RWPE1 (cell line): ENCODE results near the gene HMCN2.

ENCODE experiments used
- CTCF ChIA-PET: fragments of 350-600 bp; sonication (Branson Sonifier 250); formaldehyde crosslinking; extraction: SDS; loops from one replicate; lab custom pipeline; 2021; lab: Yijun Ruan, JAX
- POLR2A ChIA-PET: fragments of 400-600 bp; formaldehyde crosslinking; extraction: SDS; loops from one replicate; lab custom pipeline; 2020; ENCODE audit warnings: antibody characterized with exemption; ENCODE audit not compliant: low non-redundant PET; lab: Yijun Ruan, JAX
- DNase-seq: peaks from one replicate; pipeline ENCODE4 v3.0.0; 2012; ENCODE audit warnings: low spot score
- H3K27ac ChIP-seq: fragments of 450-650 bp; 2 replicates; pipeline ENCODE4 v1.5.1; 2017
- TF ChIP-seq, protein P1 (sequence below): fragments of 450-650 bp; conservative IDR thresholded peaks from 2 replicates; pipeline ENCODE4 v1.5.1; 2017; ENCODE audit warnings: low read depth, mild to moderate bottlenecking

The HMCN2 gene

DNA sequence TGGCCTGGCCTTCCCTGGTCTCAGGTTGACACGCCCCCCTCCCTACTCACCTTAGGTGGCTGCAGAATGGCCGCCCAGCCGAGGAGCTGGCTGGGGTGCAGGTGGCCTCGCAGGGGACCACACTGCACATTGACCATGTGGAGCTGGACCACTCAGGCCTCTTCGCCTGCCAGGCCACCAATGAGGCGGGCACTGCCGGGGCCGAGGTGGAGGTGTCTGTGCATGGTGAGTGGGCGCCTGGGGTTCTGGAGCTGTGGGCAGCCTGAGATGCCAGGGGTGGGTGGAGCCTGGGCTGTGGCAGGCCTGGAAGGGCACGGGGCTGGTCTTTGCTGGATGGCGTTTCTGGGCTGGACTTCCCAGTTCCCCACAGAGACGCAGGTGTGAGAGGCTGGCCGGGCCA is 90.5 kb downstream of the HMCN2 start:
- no peak overlapping the region for H3K27ac ChIP-seq
- DNase-seq, result no peak
- POLR2A ChIA-PET, result no interaction called here
- TF ChIP-seq, protein P1, sequence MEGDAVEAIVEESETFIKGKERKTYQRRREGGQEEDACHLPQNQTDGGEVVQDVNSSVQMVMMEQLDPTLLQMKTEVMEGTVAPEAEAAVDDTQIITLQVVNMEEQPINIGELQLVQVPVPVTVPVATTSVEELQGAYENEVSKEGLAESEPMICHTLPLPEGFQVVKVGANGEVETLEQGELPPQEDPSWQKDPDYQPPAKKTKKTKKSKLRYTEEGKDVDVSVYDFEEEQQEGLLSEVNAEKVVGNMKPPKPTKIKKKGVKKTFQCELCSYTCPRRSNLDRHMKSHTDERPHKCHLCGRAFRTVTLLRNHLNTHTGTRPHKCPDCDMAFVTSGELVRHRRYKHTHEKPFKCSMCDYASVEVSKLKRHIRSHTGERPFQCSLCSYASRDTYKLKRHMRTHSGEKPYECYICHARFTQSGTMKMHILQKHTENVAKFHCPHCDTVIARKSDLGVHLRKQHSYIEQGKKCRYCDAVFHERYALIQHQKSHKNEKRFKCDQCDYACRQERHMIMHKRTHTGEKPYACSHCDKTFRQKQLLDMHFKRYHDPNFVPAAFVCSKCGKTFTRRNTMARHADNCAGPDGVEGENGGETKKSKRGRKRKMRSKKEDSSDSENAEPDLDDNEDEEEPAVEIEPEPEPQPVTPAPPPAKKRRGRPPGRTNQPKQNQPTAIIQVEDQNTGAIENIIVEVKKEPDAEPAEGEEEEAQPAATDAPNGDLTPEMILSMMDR, result no peak
- CTCF ChIA-PET, result interaction anchor here (0.6 kb wide), 1 partner anchor 112 kb away, joined by 3 read pairs; no protein-coding TSS in a partner anchor

DNA sequence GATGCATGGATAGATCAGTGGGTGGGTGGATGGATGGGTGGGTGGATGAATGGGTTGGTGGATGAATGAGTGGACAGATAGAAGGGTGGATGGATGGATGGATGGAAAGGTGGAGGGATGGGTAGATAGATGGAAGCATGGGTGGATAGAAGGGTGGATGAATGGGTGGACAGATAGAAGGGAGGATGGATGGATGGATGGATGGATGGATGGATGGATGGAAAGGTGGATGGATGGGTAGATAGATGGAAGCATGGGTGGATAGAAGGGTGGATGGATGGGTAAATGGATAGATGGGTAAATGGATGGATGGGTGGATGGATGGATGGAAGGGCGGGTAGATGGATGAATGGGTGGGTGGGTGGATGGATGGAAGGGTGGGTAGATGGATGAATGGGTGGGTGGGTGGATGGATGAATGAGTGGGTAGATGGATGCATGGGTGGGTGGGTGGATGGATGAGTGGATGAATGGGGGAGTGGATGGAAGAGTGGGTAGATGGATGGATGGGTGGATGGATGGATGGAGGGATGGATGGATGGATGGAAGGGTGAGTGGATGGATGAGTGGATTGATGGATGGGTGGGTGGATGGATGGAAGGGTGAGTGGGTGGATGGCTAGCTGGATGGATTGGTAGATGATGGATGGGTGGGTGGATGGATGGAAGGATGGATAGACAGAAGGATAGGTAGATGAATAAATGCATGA is 91.5 kb downstream of the HMCN2 start:
- POLR2A ChIA-PET, result no interaction called here
- CTCF ChIA-PET, result no interaction called here
- TF ChIP-seq, protein P1, result no peak
- no peak overlapping the region for H3K27ac ChIP-seq
- no peak for DNase-seq

DNA sequence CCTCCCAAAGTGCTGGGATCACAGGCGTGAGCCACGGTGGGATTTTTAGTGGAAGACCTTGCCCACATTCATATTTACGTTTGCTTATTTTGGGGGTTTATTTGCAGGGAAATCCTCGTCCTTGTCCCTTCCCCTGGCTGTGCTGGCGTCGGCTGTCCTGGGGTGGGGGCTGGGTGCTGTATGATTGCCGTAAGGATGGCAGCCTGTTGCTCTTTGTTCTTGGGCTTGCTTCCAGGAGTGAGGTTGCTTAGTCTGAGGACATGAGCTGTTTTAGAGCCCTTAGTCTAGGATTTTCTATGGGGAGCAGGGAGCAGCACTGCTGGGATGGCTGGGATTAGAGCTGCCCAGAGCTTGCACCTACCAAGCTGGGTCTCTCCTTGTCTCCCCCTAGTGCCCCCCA is 93.4 kb downstream of the HMCN2 start:
- CTCF ChIA-PET, result no interaction called here
- H3K27ac ChIP-seq, result no peak overlapping the region
- TF ChIP-seq, protein P1, result no peak
- POLR2A ChIA-PET, result no interaction called here
- DNase-seq, result no peak

DNA sequence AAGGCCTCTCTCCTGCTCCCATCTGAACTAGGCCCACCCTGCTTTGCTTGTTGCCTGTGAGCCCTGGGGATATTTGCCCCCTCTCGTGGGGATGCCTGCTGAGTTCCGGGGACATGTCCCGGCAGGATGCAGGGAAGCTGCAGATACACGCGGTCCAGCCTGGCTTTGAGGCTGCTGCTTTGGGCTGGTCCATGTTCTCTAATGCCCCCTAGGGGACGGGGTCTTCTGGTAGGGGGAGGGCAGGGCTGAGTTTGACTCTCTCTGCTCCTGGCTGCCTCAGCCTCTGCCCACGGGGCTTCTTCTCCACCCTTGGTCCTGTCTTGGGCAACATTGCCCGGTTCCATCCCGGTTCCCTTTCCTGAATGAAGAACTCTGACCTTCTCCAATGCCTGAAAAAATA is 94.3 kb downstream of the HMCN2 start:
- H3K27ac ChIP-seq, result no peak overlapping the region
- ChIA-PET CTCF (interaction anchor here (0.6 kb wide), 1 partner anchor 44 kb away, joined by 3 read pairs; no protein-coding TSS in a partner anchor), POLR2A (interaction anchor here (0.5 to 0.7 kb wide), 2 partner anchors 8 to 46 kb away, joined by 3 to 5 read pairs; no protein-coding TSS in a partner anchor)
- DNase-seq, result no peak
- TF ChIP-seq, protein P1, result no peak

DNA sequence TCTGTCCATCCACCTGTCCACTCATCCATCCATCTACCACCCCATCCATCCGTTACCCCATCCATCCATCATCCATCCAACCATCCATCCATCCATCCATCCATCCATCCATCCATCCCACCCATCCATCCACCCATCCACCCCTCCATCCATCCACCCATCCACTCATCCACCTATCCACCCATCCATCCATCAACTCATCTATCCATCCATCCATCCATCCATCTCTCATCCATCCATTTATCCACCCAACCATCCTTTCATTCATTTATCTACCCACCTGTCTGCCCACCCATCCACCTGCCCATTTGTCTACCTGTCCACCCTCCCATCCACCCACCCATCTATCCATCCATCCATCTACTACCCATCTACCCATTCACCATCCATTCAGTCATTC is 95.1 kb downstream of the HMCN2 start:
- ChIA-PET CTCF (no interaction called here), POLR2A (interaction anchor here (0.7 kb wide), 1 partner anchor 9 kb away, joined by 3 read pairs; no protein-coding TSS in a partner anchor)
- TF ChIP-seq, protein P1, result no peak
- no peak overlapping the region for H3K27ac ChIP-seq
- DNase-seq, result no peak

DNA sequence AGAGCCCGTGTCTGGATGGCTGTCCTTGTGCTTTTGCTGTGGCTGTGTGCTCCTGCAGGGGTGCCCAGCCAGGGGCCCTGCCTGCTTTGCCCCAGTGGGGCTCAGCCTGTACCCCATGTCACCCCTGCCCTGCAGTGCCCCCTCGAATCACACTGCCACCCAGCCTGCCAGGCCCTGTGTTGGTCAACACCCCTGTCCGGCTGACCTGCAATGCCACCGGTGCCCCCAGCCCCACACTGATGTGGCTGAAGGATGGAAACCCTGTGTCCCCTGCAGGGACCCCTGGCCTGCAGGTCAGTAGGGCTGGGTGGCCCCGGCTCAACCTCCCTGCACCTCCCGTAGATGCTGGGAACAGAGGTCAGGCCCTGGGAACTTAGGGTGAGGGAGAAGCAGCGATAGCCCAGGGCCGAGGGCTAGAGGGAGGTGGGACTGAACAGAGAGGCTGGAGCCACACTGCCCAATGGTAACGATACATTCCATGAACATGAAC is 96.4 kb downstream of the HMCN2 start:
- ChIA-PET POLR2A (no interaction called here), CTCF (no interaction called here)
- H3K27ac ChIP-seq, result no peak overlapping the region
- no peak for DNase-seq
- TF ChIP-seq, protein P1, result no peak
